ENCODE data around the gene LIME1. TPM values are rescaled to one million over a fixed set of nuclear protein-coding genes. Genes with fewer than 3 reads are reported as not detected.

The LIME1 gene
- total RNA-seq, 1 donor from 2014 or later, result 0.47 TPM

DNA sequence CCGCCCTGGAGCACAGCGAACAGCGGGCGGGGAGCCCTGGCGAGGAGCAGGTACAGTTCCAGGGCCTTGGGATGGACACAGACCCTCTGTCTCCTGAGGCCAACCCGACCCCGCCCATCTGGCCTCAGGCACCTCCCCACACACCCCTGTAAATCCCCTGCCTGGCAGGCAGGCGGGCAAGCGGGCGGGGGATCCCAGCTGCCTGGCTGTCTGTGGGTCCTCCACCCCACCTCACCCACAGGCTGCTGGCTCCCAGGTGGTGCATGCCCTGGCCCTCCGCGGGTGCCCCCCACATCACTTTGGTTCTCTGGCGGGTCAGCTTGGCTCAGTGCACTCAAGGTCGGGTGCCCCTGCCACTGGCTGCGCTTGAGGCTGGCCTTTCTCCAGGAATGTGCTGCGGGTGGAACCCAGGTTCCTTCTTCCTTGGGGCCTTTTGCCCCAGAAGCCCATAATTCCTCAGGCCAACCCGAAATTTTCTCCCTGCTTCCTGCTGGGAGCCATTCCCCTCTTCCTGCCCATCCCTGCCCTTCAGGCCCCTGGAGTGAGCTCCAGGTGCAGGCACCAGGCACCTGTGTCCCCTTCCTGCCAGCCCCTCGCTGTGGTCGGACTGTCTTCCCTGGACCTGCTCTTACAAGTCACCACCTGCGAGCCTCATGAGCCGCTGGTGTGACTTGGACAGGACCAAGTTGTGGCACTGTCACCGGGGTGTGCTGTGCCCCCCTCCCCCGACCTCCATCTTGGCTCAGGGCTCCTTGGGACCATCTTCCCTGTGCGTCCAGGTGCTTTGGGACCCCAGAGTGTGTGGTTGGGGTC lies 45.4 kb upstream of the LIME1 start:
- Histone ChIP-seq H2AFZ (replicated peaks) (no peak overlapping the region), H3K9me3 (ENCODE audit: low read depth) (no peaks in the 10 kb centered on the region)
- no peak overlapping the region for H3K4me3 Mint-ChIP-seq

DNA sequence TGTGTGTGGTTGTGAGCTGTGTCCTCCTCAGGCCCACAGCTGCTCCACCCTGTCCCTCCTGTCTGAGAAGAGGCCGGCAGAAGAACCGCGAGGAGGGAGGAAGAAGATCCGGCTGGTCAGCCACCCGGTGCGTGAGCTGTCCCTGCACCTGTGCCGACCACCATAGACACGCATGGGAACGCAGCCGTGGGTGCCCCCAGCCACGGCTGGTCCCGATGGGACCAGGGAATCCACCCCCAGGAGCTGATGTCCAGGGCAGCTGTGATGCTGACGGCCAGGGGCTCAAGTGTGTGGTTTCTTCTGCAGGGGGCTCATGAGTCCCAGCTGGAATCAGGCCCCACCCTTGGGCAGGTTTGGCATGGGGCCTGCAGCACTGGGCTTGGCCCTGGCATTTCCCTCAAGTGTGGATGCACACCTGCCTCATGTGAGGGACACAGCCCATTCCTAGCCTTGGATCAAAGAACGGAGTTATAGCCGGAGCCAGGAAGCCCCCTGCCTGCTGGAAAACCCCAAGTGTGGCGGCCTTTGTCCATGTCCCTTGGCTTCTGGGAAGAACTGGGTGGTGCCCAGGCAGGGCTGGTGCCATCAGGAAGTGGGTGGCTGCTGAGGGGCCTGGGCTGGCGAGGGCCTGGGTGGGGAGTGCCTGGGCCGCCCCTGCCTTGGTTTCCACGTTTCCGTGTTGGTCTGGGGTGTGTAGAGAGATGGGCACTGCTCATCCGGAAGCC lies 44.6 kb upstream of the LIME1 start:
- Mint-ChIP-seq H3K27ac (no peak overlapping the region), H3K27me3 (ENCODE audit: insufficient read depth, low read depth) (peaks cover 9% of the 10 kb centered on the region), H3K4me1 (peaks cover under 1% of the 10 kb centered on the region), H3K36me3 (peaks cover 5% of the 10 kb centered on the region), H3K9me3 (peaks cover 4% of the 10 kb centered on the region), H3K4me3 (no peak overlapping the region)
- no peaks in the 10 kb centered on the region for H3K36me3 ChIP-seq
- DNase-seq (ENCODE audit: low spot score), result no peak
- H3K9ac ChIP-seq, result no peak overlapping the region
- no peaks in the 10 kb centered on the region for H3K79me2 ChIP-seq (ENCODE audit: low read depth)
- H3K9me3 ChIP-seq (ENCODE audit: low read depth), result no peaks in the 10 kb centered on the region
- H3F3A ChIP-seq (ENCODE audit: low read depth), result peaks cover 7% of the 10 kb centered on the region
- no peaks in the 10 kb centered on the region for H3K27me3 ChIP-seq
- no peak overlapping the region for H3K27ac ChIP-seq
- H2AFZ ChIP-seq (replicated peaks), result no peak overlapping the region
- H4K20me1 ChIP-seq (ENCODE audit: low read depth), result no peaks in the 10 kb centered on the region
- TF ChIP-seq EZH2phosphoT487 (IDR thresholded peaks at IDR 0.05), result no peak
- no peak for TF ChIP-seq EZH2 (IDR thresholded peaks at IDR 0.05)
- TF ChIP-seq, protein P1, sequence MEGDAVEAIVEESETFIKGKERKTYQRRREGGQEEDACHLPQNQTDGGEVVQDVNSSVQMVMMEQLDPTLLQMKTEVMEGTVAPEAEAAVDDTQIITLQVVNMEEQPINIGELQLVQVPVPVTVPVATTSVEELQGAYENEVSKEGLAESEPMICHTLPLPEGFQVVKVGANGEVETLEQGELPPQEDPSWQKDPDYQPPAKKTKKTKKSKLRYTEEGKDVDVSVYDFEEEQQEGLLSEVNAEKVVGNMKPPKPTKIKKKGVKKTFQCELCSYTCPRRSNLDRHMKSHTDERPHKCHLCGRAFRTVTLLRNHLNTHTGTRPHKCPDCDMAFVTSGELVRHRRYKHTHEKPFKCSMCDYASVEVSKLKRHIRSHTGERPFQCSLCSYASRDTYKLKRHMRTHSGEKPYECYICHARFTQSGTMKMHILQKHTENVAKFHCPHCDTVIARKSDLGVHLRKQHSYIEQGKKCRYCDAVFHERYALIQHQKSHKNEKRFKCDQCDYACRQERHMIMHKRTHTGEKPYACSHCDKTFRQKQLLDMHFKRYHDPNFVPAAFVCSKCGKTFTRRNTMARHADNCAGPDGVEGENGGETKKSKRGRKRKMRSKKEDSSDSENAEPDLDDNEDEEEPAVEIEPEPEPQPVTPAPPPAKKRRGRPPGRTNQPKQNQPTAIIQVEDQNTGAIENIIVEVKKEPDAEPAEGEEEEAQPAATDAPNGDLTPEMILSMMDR (IDR thresholded peaks at IDR 0.05), result no peak
- H3K4me2 ChIP-seq, result no peak overlapping the region
- H3K4me1 ChIP-seq, result peaks cover 4% of the 10 kb centered on the region
- no peak overlapping the region for H3K4me3 ChIP-seq

More for the DNA sequence above, 45.4 kb upstream of the LIME1 start:
- no peak overlapping the region for H3K4me2 ChIP-seq
- Mint-ChIP-seq H3K9me3 (peaks cover 4% of the 10 kb centered on the region), H3K36me3 (peaks cover 5% of the 10 kb centered on the region), H3K4me1 (peaks cover 3% of the 10 kb centered on the region), H3K27ac (peak overlapping the region; percentile 50), H3K27me3 (ENCODE audit: insufficient read depth, low read depth) (peaks cover 10% of the 10 kb centered on the region)
- no peak overlapping the region for H3K9ac ChIP-seq
- H4K20me1 ChIP-seq (ENCODE audit: low read depth), result no peaks in the 10 kb centered on the region
- H3K27me3 ChIP-seq, result no peaks in the 10 kb centered on the region
- H3K27ac ChIP-seq, result no peak overlapping the region
- no peaks in the 10 kb centered on the region for H3K4me1 ChIP-seq
- H3F3A ChIP-seq (ENCODE audit: low read depth), result peaks cover 3% of the 10 kb centered on the region
- no peaks in the 10 kb centered on the region for H3K36me3 ChIP-seq
- H3K4me3 ChIP-seq, result no peak overlapping the region
- TF ChIP-seq EZH2 (IDR thresholded peaks at IDR 0.05), result no peak
- no peak for TF ChIP-seq EZH2phosphoT487 (IDR thresholded peaks at IDR 0.05)
- TF ChIP-seq, protein P1 (IDR thresholded peaks at IDR 0.05), result no peak
- no peak for DNase-seq (ENCODE audit: low spot score)
- H3K79me2 ChIP-seq (ENCODE audit: low read depth), result no peaks in the 10 kb centered on the region

DNA sequence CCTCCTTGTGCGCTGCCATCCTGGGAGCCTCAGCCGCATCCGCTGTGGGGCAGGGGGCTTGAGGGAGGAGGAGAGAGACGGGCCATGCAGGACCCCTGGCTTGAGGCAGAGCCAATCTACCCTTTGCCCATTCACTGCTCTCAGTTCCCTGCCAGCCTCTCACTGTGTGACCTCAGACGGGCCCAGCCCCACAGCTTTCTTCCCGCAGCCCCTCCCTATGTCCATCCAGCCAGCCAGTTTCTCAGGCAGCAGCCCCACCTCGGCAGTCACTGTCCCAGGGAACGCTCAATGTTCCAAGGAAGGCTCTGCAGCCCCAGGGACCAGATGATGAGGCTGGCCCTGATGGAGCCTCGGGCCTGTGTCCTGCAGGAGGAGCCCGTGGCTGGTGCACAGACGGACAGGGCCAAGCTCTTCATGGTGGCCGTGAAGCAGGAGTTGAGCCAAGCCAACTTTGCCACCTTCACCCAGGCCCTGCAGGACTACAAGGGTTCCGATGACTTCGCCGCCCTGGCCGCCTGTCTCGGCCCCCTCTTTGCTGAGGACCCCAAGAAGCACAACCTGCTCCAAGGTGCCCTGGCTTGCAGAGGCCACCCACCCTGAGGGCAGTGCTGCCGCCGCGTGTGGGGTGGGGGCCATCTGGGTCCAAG lies 43.9 kb upstream of the LIME1 start:
- Mint-ChIP-seq H3K27me3 (ENCODE audit: insufficient read depth, low read depth) (peaks cover 12% of the 10 kb centered on the region), H3K9me3 (peaks cover 4% of the 10 kb centered on the region), H3K4me1 (no peaks in the 10 kb centered on the region), H3K4me3 (no peak overlapping the region), H3K36me3 (peaks cover 5% of the 10 kb centered on the region), H3K27ac (no peak overlapping the region)
- H4K20me1 ChIP-seq (ENCODE audit: low read depth), result no peaks in the 10 kb centered on the region
- H3K9ac ChIP-seq, result no peak overlapping the region
- no peaks in the 10 kb centered on the region for H3K27me3 ChIP-seq
- no peak for DNase-seq (ENCODE audit: low spot score)
- no peak overlapping the region for H3K4me2 ChIP-seq
- H3F3A ChIP-seq (ENCODE audit: low read depth), result peaks cover 7% of the 10 kb centered on the region
- TF ChIP-seq, protein P1 (IDR thresholded peaks at IDR 0.05), result no peak
- TF ChIP-seq EZH2phosphoT487 (IDR thresholded peaks at IDR 0.05) (no peak), EZH2 (IDR thresholded peaks at IDR 0.05) (no peak)
- H3K9me3 ChIP-seq (ENCODE audit: low read depth), result no peaks in the 10 kb centered on the region
- H3K27ac ChIP-seq, result no peak overlapping the region
- no peaks in the 10 kb centered on the region for H3K36me3 ChIP-seq
- peaks cover 10% of the 10 kb centered on the region for H3K4me1 ChIP-seq
- H3K79me2 ChIP-seq (ENCODE audit: low read depth), result no peaks in the 10 kb centered on the region
- H3K4me3 ChIP-seq, result no peak overlapping the region
- no peak overlapping the region for H2AFZ ChIP-seq (replicated peaks)
